GM12874 (cell line): ENCODE measurements around the gene ARHGEF28.

ENCODE experiments used
- TF ChIP-seq, protein P1 (sequence below): IDR thresholded peaks from 2 replicates; pipeline ENCODE4 v1.5.1; 2011; ENCODE audit warnings: low read depth, mild to moderate bottlenecking, control low read depth, low read length, moderate library complexity; ENCODE audit not compliant: insufficient read depth

Gene ARHGEF28

GRCh38 chr5:73841641-73842040 lies 215.6 kb downstream of the ARHGEF28 start:
- TF ChIP-seq, protein P1, sequence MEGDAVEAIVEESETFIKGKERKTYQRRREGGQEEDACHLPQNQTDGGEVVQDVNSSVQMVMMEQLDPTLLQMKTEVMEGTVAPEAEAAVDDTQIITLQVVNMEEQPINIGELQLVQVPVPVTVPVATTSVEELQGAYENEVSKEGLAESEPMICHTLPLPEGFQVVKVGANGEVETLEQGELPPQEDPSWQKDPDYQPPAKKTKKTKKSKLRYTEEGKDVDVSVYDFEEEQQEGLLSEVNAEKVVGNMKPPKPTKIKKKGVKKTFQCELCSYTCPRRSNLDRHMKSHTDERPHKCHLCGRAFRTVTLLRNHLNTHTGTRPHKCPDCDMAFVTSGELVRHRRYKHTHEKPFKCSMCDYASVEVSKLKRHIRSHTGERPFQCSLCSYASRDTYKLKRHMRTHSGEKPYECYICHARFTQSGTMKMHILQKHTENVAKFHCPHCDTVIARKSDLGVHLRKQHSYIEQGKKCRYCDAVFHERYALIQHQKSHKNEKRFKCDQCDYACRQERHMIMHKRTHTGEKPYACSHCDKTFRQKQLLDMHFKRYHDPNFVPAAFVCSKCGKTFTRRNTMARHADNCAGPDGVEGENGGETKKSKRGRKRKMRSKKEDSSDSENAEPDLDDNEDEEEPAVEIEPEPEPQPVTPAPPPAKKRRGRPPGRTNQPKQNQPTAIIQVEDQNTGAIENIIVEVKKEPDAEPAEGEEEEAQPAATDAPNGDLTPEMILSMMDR = no peak

- TF ChIP-seq, protein P1 = no peak
Observed at GRCh38 chr5:73844165-73844564, 218.2 kb downstream of the ARHGEF28 start.

DNA sequence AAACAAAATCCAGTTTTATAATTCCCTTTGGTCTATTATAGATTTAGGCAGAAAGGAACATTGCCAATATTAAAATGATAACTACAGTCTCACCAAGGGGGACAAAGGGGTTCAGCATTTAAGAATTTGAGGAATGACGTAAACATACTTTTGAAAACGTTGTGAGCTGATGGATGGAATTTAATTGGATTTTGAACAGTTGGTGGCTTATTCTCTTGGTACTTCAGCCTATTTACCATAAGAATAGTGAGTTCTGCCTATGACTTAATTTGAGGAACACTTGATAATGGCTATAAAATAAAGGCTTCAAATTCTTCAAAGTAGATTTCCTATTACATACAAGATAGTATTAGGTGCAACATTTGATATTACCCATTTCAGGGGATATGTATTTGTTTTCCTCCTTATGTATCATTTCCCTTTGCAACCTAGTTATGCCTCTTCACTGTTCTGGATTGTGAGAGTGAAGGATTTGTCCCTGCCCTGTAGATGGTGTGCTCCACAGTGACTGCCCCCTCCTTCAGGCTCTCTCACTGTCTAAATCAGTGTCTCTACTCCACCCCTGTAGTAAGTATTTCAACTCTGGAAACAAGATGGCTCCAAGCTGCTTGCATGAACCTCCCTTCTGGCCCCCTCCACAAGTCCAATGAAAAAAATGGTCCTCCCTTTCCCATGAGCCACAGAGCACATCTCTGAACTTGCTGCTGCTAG lies 225.6 kb downstream of the ARHGEF28 start:
- TF ChIP-seq, protein P1 = no peak

DNA sequence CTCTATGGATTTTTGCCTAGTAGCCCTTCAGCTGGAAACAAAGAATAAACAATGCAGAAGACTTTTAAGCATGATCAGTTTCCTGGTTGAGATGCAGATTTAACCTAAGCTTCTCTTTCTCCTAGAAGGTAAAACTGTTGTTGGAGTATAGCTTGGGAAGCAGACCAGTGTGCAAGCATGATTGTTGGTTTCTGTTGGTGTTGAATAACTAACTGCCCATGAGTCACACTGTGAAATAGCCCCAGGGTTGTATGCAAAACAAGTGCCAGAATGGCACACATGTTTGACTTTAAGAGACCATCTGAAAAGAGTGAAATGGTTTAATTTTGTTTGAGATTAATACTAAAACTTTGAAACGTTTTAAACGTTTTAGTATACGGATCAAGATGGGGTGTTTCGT lies 227.1 kb downstream of the ARHGEF28 start:
- TF ChIP-seq, protein P1 = no peak

DNA sequence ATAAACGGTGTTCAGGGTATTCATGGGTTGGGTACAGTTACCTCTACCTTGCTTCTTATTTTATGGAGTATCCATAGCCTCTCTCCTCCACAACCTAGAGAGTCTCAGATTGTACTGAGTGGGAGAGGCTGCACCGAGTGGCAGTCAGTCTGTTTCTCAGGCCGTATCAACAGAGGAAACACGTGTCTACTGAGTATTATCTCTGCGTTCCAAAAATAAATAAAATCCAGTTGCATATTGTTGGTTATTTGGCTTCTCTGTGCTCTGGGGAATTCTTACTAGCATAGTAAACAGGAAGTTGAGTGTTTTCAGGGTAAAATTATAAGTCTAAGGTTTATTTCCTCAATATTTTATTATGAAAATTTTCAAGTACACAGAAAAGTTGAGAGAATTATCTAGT lies 231.0 kb downstream of the ARHGEF28 start:
- TF ChIP-seq, protein P1 = no peak

DNA sequence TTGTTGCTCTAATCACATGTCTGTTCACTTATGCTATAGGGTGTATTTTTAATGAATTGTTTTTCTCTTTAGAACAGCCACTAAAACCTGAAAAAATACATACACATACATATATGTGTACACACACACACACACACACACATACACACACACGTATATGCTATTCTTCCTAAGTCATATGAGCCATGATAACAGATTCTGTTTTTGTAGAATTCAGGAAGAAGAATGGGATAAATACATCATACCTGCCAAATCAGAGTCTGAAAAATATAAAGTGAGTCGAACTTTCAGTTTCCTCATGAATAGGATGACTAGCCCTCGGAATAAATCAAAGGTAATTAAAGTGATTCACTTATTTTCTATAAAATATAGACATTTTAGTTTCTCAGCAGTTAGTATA lies 231.4 kb downstream of the ARHGEF28 start:
- TF ChIP-seq, protein P1 = no peak

- TF ChIP-seq, protein P1 = no peak
Observed at GRCh38 chr5:73858054-73858453, 232.1 kb downstream of the ARHGEF28 start.

DNA sequence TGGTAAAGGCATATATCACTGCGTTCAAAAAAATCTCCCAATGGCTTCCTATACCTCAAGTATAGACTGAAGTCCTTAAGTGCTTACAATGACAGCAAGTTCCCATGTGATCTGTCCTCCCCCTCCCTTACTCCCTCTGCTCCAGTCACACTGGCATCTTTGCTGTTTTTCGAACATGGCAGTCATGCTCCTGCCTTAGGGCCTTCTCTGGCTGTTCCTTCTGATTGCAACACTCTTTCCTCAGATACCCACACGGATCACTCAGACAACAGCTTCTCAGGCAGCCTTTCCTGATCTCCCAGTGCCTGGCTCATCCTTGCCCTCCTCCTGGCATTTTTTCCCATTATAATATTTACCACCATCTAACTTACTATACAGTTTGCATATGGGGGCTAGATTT lies 232.8 kb downstream of the ARHGEF28 start:
- TF ChIP-seq, protein P1 = no peak
